ENCODE measurements around the gene LITAF. TPM values are rescaled to one million over a fixed set of nuclear protein-coding genes. Genes with fewer than 3 reads are reported as not detected.

The LITAF gene
- polyA plus RNA-seq, 3 donors: 67.9 to 118 (median 69.0) TPM

DNA sequence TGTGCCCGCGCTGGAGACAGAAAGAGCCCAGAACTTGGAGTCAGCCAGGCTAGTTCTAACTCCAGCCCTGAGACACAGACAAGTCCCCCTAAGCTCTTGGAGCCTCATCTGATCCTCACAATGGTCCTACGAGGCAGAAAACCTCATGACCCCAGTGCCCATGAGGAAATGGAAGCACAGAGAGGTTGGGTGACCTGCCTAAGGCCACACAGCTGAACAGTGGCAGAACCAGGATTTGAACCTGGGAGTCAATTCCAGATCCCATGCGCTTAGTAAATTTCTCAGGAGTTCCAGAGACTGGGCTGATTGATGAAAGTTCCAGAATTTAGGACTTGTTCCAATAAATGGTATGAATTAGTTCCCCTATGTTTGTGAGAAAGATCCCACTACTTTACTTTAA, 39.0 kb upstream of the LITAF start:
- Mint-ChIP-seq H3K27me3 (ENCODE audit: low read depth in 3 of 3) (peaks cover 0 to 22% (median 5%) of the 10 kb centered on the region in 3 donors), H3K4me1 (peaks cover 71% of the 10 kb centered on the region), H3K27ac (peak overlapping the region in 4 of 7 donors; percentile 92 to 98 (median 96)), H3K4me3 (peak overlapping the region in 1 of 2 donors; percentile 28), H3K9me3 (peaks cover 0 to 3% (median 0%) of the 10 kb centered on the region in 7 donors), H3K36me3 (peaks cover 4 to 9% of the 10 kb centered on the region in 2 donors)
- Histone ChIP-seq H3K79me2 (ENCODE audit: insufficient read depth, low read length) (no peaks in the 10 kb centered on the region), H3K36me3 (replicated peaks in 1 of 2; ENCODE audit: control insufficient read depth in 1 of 2, insufficient read depth in 2 of 2, low read length in 2 of 2) (no peaks in the 10 kb centered on the region), H3K9ac (ENCODE audit: insufficient read depth, low read length, poor library complexity, severe bottlenecking) (no peak overlapping the region), H3K4me1 (ENCODE audit: control insufficient read depth in 1 of 2, insufficient read depth in 2 of 2, low read length in 2 of 2) (peaks cover 65 to 69% of the 10 kb centered on the region in 2 donors), H3K27me3 (ENCODE audit: control insufficient read depth in 2 of 2, insufficient read depth in 2 of 2, low read length in 2 of 2) (no peaks in the 10 kb centered on the region), H2AFZ (ENCODE audit: insufficient read depth, low read depth, low read length, poor library complexity, severe bottlenecking) (no peak overlapping the region), H3K9me3 (replicated peaks in 1 of 2; ENCODE audit: control insufficient read depth in 1 of 2, insufficient read depth in 1 of 2, low read length in 2 of 2) (no peaks in the 10 kb centered on the region), H4K20me1 (ENCODE audit: insufficient read depth, low read length) (no peaks in the 10 kb centered on the region), H3K27ac (ENCODE audit: low read depth in 1 of 2, low read length in 2 of 2) (peak overlapping the region in 1 of 2 donors; percentile 80), H3K4me2 (replicated peaks; ENCODE audit: extremely low read depth, low read length, poor library complexity, severe bottlenecking) (no peak overlapping the region), H3K4me3 (replicated peaks in 1 of 3; ENCODE audit: low read depth in 2 of 3, low read length in 3 of 3) (peak overlapping the region in 1 of 3 experiments; percentile 31)
- intact Hi-C loops (cut with micrococcal nuclease): no loop called here
- TF ChIP-seq, protein P1, sequence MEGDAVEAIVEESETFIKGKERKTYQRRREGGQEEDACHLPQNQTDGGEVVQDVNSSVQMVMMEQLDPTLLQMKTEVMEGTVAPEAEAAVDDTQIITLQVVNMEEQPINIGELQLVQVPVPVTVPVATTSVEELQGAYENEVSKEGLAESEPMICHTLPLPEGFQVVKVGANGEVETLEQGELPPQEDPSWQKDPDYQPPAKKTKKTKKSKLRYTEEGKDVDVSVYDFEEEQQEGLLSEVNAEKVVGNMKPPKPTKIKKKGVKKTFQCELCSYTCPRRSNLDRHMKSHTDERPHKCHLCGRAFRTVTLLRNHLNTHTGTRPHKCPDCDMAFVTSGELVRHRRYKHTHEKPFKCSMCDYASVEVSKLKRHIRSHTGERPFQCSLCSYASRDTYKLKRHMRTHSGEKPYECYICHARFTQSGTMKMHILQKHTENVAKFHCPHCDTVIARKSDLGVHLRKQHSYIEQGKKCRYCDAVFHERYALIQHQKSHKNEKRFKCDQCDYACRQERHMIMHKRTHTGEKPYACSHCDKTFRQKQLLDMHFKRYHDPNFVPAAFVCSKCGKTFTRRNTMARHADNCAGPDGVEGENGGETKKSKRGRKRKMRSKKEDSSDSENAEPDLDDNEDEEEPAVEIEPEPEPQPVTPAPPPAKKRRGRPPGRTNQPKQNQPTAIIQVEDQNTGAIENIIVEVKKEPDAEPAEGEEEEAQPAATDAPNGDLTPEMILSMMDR (IDR thresholded peaks at IDR 0.05): no peak
- 94% methylated on average over 4 of the region's 4 CpGs for WGBS (ENCODE audit: insufficient coverage)
- no peak for DNase-seq

DNA sequence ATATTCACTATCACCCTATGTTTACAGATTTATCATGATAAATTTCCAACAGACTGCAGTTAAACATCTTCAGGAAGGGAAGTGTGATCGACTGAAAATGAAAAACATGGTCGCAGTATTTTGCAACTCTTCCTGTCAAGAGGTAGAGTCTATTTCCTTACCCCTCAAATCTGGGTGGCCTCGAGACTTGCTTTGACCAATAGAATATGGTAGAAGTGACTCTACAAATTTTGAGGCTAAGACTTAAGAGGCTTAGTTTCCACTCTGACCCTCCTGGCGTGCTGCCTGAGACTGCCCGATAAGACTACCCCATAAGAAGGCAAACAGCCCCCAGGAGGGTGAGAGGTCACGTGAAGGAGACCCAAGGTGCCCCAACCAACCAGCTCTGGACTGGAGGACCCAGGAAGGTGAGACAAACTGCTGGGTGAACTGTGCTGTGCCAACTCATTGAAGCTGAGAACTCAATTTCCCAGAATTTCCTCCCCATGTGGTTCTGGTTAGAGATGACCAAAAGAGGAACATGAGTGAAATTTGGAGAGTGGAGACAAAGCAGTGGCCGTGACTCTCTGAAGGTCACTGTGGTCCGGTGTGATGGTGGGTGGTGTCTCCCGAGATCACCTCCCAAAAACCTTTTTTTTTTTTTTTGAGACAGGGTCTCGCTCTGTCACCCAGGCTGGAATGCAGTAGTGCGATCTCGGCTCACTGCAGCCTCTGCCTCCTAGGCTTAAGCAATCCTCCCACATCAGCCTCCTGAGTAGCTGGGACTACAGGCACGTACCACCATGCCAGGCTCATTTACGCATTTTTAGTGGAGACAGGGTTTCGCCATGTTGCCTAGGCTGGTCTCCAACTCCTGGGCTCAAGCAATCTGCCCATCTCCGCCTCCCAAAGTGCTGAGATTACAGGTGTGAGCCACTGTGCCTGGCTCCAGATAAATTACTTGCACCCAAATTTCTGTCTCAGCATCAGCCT, 38.2 kb upstream of the LITAF start:
- intact Hi-C loops (cut with micrococcal nuclease): no loop called here
- Mint-ChIP-seq H3K27me3 (ENCODE audit: low read depth in 3 of 3) (peaks cover 0 to 13% (median 5%) of the 10 kb centered on the region in 3 donors), H3K9me3 (peaks cover 4 to 8% (median 5%) of the 10 kb centered on the region in 7 donors), H3K4me3 (peak overlapping the region; percentile 54 to 78), H3K36me3 (peaks cover 7 to 13% of the 10 kb centered on the region in 2 donors), H3K27ac (peak overlapping the region; percentile 92 to 98 (median 95)), H3K4me1 (peaks cover 69% of the 10 kb centered on the region)
- Histone ChIP-seq H3K9ac (ENCODE audit: insufficient read depth, low read length, poor library complexity, severe bottlenecking) (no peak overlapping the region), H3K27me3 (ENCODE audit: control insufficient read depth in 2 of 2, insufficient read depth in 2 of 2, low read length in 2 of 2) (no peaks in the 10 kb centered on the region), H3K4me1 (ENCODE audit: control insufficient read depth in 1 of 2, insufficient read depth in 2 of 2, low read length in 2 of 2) (peaks cover 61 to 71% of the 10 kb centered on the region in 2 donors), H3K9me3 (replicated peaks in 1 of 2; ENCODE audit: control insufficient read depth in 1 of 2, insufficient read depth in 1 of 2, low read length in 2 of 2) (peaks cover 0 to 7% of the 10 kb centered on the region in 2 donors), H2AFZ (ENCODE audit: insufficient read depth, low read depth, low read length, poor library complexity, severe bottlenecking) (peak overlapping the region; percentile 38), H3K4me2 (replicated peaks; ENCODE audit: extremely low read depth, low read length, poor library complexity, severe bottlenecking) (peak overlapping the region; percentile 38), H3K27ac (ENCODE audit: low read depth in 1 of 2, low read length in 2 of 2) (peak overlapping the region; percentile 80 to 86), H3K79me2 (ENCODE audit: insufficient read depth, low read length) (no peaks in the 10 kb centered on the region), H3K36me3 (replicated peaks in 1 of 2; ENCODE audit: control insufficient read depth in 1 of 2, insufficient read depth in 2 of 2, low read length in 2 of 2) (no peaks in the 10 kb centered on the region), H3K4me3 (replicated peaks in 1 of 3; ENCODE audit: low read depth in 2 of 3, low read length in 3 of 3) (peak overlapping the region in 1 of 3 experiments; percentile 31), H4K20me1 (ENCODE audit: insufficient read depth, low read length) (no peaks in the 10 kb centered on the region)
- 57% methylated on average over 5 of the region's 16 CpGs for WGBS (ENCODE audit: insufficient coverage)
- DNase-seq: peak; percentile 62 to 85 (median 83)
- TF ChIP-seq, protein P1 (IDR thresholded peaks at IDR 0.05): no peak

Data from CD14-positive monocyte (primary cell).